Stimulated activated CD8-positive, alpha-beta memory T cell treated with anti-CD3 and anti-CD28 coated beads, Interleukin-4, amount 100 ng/mL, for 4 hours (primary cell): Measurements from ENCODE around the gene PARP3.
A peak's percentile ranks its signal among the peaks of the same experiment; 100 is the strongest.

ENCODE experiments used
- DNase-seq, 2 donors: peaks; one replicate each; pipeline ENCODE4 v3.0.0-alpha.2; 2020; ENCODE audit warnings: low read depth in 2 of 2, low spot score in 1 of 2

The PARP3 gene

GRCh38 chr3:51966486-51966885 is 24.3 kb downstream of the PARP3 start:
- DNase-seq = no peak

- no peak for DNase-seq
These were observed 24.8 kb downstream of the PARP3 start for GRCh38 chr3:51966922-51967383.

- no peak for DNase-seq
These were observed 25.4 kb downstream of the PARP3 start, which contains the start of gene PCBP4 for GRCh38 chr3:51967384-51968169. Gene PCBP4, minus strand, starts transcription at chr3:51967454. Its CDS starts 6,214 bp downstream, at chr3:51961240.

- no peak for DNase-seq
These were observed 26.1 kb downstream of the PARP3 start for GRCh38 chr3:51968170-51968775.

- no peak for DNase-seq
These were observed 26.9 kb downstream of the PARP3 start for GRCh38 chr3:51968883-51969678.

- DNase-seq = no peak
These were observed 27.7 kb downstream of the PARP3 start for GRCh38 chr3:51969841-51970240.

GRCh38 chr3:51970606-51971300 is 28.6 kb downstream of the PARP3 start:
- no peak for DNase-seq

GRCh38 chr3:51971350-51971749 is 29.2 kb downstream of the PARP3 start:
- DNase-seq = no peak

GRCh38 chr3:51974277-51974962 is 32.3 kb downstream of the PARP3 start:
- DNase-seq = no peak

- peak in 1 of 2 donors; percentile 45 for DNase-seq
These were observed 33.0 kb downstream of the PARP3 start, which contains the start of gene ABHD14A for GRCh38 chr3:51974963-51975851. Gene ABHD14A, plus strand, starts transcription at chr3:51975064. Its CDS starts 72 bp downstream, at chr3:51975136.

- no peak for DNase-seq
These were observed 33.8 kb downstream of the PARP3 start for GRCh38 chr3:51975852-51976549.

GRCh38 chr3:51977446-51978142 is 35.4 kb downstream of the PARP3 start:
- DNase-seq = no peak

GRCh38 chr3:51978143-51978502 is 36.0 kb downstream of the PARP3 start:
- no peak for DNase-seq

GRCh38 chr3:51980253-51980652 is 38.1 kb downstream of the PARP3 start:
- no peak for DNase-seq

GRCh38 chr3:51982352-51982837 is 40.2 kb downstream of the PARP3 start:
- DNase-seq = no peak

GRCh38 chr3:51982838-51983577 is 40.8 kb downstream of the PARP3 start, which contains the start of gene ACY1:
Gene ACY1, plus strand, starts transcription at chr3:51983535. Its CDS starts 530 bp downstream, at chr3:51984065.
- DNase-seq = peak; percentile 28 to 50

GRCh38 chr3:51983578-51984268 is 41.6 kb downstream of the PARP3 start:
- no peak for DNase-seq
